HS-5 (cell line): ENCODE measurements around the gene AKIRIN2.

Source experiments
- DNase-seq: peaks from one replicate; pipeline ENCODE4 v3.0.0-alpha.2; 2012; ENCODE audit warnings: low read depth

The AKIRIN2 gene

GRCh38 chr6:87654875-87655454 lies 47.1 kb downstream of the AKIRIN2 start:
- DNase-seq, result no peak

DNA sequence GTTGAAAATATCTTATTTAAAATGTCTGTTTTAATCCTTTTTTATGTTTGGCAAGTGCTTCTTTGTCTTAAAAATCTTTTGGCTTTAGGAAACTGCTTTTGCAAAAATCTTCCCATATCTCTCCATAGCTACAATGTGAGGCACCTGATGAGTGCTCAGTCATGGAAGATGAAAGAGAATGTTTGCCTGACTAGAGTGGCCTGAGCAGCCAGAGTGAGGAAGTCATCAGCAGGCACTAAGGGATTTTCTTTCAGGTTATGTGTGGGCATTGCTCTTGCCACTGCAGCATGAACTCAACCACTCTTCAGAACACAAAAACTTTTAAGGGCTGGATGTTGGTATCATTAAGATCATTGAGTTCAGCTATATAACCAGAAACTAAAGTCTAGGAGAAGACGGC lies 47.9 kb downstream of the AKIRIN2 start:
- DNase-seq, result no peak

GRCh38 chr6:87653074-87653962 lies 48.7 kb downstream of the AKIRIN2 start:
- no peak for DNase-seq

DNA sequence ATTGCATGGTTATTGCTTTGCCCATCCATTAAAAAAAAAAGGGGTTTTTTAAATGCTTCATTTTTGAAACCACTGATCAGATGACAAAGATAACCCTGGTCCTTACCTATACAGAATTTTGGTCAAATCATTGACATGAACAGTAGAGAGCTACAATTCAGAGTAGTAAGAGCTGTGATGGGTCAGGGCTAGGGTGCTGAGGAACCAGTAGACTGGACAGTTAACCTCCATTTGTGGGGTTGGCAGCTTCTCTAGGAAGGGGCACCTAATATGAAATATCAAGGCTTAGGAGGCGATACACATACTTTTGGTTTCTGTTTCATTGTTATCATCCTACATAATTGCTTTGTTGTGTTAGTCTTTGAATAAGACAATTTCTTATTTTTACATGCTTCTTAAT lies 57.0 kb downstream of the AKIRIN2 start:
- DNase-seq, result no peak

- no peak for DNase-seq
Measured at GRCh38 chr6:87641065-87641692, 60.9 kb downstream of the AKIRIN2 start.

DNA sequence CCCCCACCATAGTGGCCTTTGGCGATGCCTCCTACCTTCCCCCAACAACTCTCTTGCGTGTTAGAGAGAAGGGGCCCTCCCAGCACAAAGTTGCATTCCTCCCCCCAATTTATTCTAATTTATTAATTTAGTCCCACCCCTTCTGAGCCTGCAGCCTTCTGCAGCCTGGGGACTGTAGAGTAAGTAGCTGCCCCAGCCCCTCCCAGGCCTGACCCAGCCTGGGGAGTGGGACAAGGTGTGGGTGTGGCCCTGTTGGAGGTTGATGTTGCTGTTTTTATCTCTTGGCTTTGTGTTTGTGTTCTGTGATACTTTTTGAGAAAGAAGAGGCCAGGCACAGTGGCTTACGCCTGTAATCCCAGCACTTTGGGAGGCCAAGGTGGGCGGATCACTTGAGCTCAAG lies 62.7 kb downstream of the AKIRIN2 start:
- no peak for DNase-seq

- DNase-seq, result no peak
Measured at GRCh38 chr6:87637106-87637505, 64.9 kb downstream of the AKIRIN2 start.

DNA sequence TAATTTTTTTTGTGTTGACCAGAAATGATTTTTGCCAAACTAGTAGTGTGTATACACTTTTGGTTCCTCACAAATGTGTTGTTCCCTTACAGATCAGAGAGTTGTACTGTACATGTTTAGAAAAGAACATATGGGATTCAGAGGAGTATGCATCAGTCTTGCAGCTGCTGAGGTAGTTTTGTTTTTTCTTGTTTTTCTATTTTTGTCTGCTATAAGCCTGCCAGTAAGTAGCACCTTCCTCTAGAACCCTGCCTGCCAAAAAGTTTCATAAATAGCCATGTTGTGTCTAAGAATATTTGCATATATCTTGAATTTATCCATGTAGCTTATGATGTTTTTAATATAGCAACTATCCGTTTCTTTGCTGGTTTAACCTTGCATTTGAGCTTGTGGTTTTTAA lies 65.7 kb downstream of the AKIRIN2 start:
- no peak for DNase-seq

GRCh38 chr6:87633851-87634250 lies 68.2 kb downstream of the AKIRIN2 start:
- no peak for DNase-seq

GRCh38 chr6:87630746-87631145 lies 71.3 kb downstream of the AKIRIN2 start:
- no peak for DNase-seq

DNA sequence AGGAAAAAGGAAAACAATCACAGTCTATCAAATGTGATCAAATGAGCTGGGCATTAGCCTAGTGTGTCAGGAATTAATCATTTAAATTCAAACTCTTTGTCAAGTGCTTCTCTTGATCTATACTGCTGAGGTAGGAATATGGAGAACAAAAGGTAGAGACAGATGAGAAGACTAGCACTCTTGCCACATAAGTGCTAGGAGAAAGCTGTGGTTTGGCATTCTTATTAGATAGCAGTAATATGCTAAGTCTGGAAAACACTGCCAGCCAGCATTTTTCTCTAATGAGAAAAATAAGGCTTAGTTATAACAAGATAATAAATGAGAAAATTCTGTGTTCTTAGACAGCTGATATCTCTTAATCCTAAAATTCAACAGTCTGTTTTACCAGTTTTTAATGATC lies 73.2 kb downstream of the AKIRIN2 start:
- DNase-seq, result no peak

- DNase-seq, result no peak
Measured at GRCh38 chr6:87628424-87628823, 73.6 kb downstream of the AKIRIN2 start.
